Measurements from ENCODE around the gene RBKS.

Gene RBKS

GRCh38 chr2:27914041-27914804, 24.0 kb upstream of the RBKS start:
- peaks cover 23% of the 10 kb centered on the region for H3K4me1 Mint-ChIP-seq
- H3K27ac Mint-ChIP-seq, result peak overlapping the region in 1 of 2 donors; percentile 8
- H3K9me3 Mint-ChIP-seq, result no peaks in the 10 kb centered on the region

GRCh38 chr2:27912512-27912911, 22.3 kb upstream of the RBKS start:
- Mint-ChIP-seq H3K4me1 (peaks cover 22% of the 10 kb centered on the region), H3K27me3 (no peaks in the 10 kb centered on the region), H3K27ac (no peak overlapping the region), H3K4me3 (no peak overlapping the region), H3K9me3 (no peaks in the 10 kb centered on the region)
- DNase-seq (no peak), ATAC-seq (no peak)

More at GRCh38 chr2:27914041-27914804, 24.0 kb upstream of the RBKS start:
- Mint-ChIP-seq H3K4me3 (peak overlapping the region in 1 of 2 donors; percentile 27), H3K27me3 (no peaks in the 10 kb centered on the region)
- ATAC-seq, result peak; percentile 82
- no peak for DNase-seq

GRCh38 chr2:27911458-27912210, 21.4 kb upstream of the RBKS start:
- no peak overlapping the region for H3K4me3 Mint-ChIP-seq
- no peak overlapping the region for H3K27ac Mint-ChIP-seq
- H3K27me3 Mint-ChIP-seq, result no peaks in the 10 kb centered on the region
- peaks cover 31% of the 10 kb centered on the region for H3K4me1 Mint-ChIP-seq
- DNase-seq (no peak), ATAC-seq (no peak)
- H3K9me3 Mint-ChIP-seq, result no peaks in the 10 kb centered on the region

GRCh38 chr2:27909901-27910300, 19.7 kb upstream of the RBKS start:
- no peaks in the 10 kb centered on the region for H3K9me3 Mint-ChIP-seq

GRCh38 chr2:27907547-27907946, 17.4 kb upstream of the RBKS start:
- Mint-ChIP-seq H3K27ac (no peak overlapping the region), H3K4me1 (peaks cover 63% of the 10 kb centered on the region), H3K9me3 (peaks cover 0 to 7% of the 10 kb centered on the region in 2 donors), H3K27me3 (no peaks in the 10 kb centered on the region), H3K4me3 (peak overlapping the region in 1 of 2 donors; percentile 3)
- peak; percentile 84 for ATAC-seq
- DNase-seq, result no peak

More at GRCh38 chr2:27909901-27910300, 19.7 kb upstream of the RBKS start:
- no peaks in the 10 kb centered on the region for H3K27me3 Mint-ChIP-seq
- H3K4me1 Mint-ChIP-seq, result peaks cover 47% of the 10 kb centered on the region
- no peak overlapping the region for H3K27ac Mint-ChIP-seq
- ATAC-seq, result no peak
- DNase-seq, result no peak
- no peak overlapping the region for H3K4me3 Mint-ChIP-seq

GRCh38 chr2:27906074-27906473, 15.9 kb upstream of the RBKS start:
- DNase-seq (no peak), ATAC-seq (no peak)
- Mint-ChIP-seq H3K27ac (no peak overlapping the region), H3K4me1 (peaks cover 73% of the 10 kb centered on the region), H3K4me3 (no peak overlapping the region), H3K9me3 (peaks cover 0 to 7% of the 10 kb centered on the region in 2 donors), H3K27me3 (no peaks in the 10 kb centered on the region)

GRCh38 chr2:27904405-27904665, 14.1 kb upstream of the RBKS start:
- Mint-ChIP-seq H3K4me1 (peaks cover 82% of the 10 kb centered on the region), H3K9me3 (peaks cover 0 to 7% of the 10 kb centered on the region in 2 donors), H3K27ac (no peak overlapping the region), H3K27me3 (no peaks in the 10 kb centered on the region), H3K4me3 (no peak overlapping the region)
- ATAC-seq, result no peak
- no peak for DNase-seq

- Mint-ChIP-seq H3K27me3 (no peaks in the 10 kb centered on the region), H3K27ac (peak overlapping the region in 1 of 2 donors; percentile 85), H3K9me3 (peaks cover 0 to 7% of the 10 kb centered on the region in 2 donors), H3K4me1 (peaks cover 83% of the 10 kb centered on the region), H3K4me3 (no peak overlapping the region)
- peak; percentile 61 for ATAC-seq
- no peak for DNase-seq
Observed at GRCh38 chr2:27903649-27904404, 13.6 kb upstream of the RBKS start.

- peak overlapping the region in 1 of 2 donors; percentile 30 for H3K4me3 Mint-ChIP-seq
- DNase-seq, result no peak
- H3K27me3 Mint-ChIP-seq, result no peaks in the 10 kb centered on the region
- H3K9me3 Mint-ChIP-seq, result peaks cover 0 to 7% of the 10 kb centered on the region in 2 donors
- H3K4me1 Mint-ChIP-seq, result peaks cover 85% of the 10 kb centered on the region
- H3K27ac Mint-ChIP-seq, result peak overlapping the region in 1 of 2 donors; percentile 77
- no peak for ATAC-seq
Observed at GRCh38 chr2:27903018-27903417, 12.8 kb upstream of the RBKS start.

- ATAC-seq, result peak; percentile 91
- H3K27ac Mint-ChIP-seq, result peak overlapping the region; percentile 75 to 83
- peaks cover 0 to 7% of the 10 kb centered on the region in 2 donors for H3K9me3 Mint-ChIP-seq
- DNase-seq, result no peak
- H3K4me3 Mint-ChIP-seq, result peak overlapping the region; percentile 56 to 60
- H3K4me1 Mint-ChIP-seq, result peaks cover 86% of the 10 kb centered on the region
- H3K27me3 Mint-ChIP-seq, result no peaks in the 10 kb centered on the region
Observed at GRCh38 chr2:27902098-27902497, 11.9 kb upstream of the RBKS start.

- peak overlapping the region in 1 of 2 donors; percentile 75 for H3K27ac Mint-ChIP-seq
- peak overlapping the region; percentile 20 to 60 for H3K4me3 Mint-ChIP-seq
- DNase-seq, result no peak
- no peaks in the 10 kb centered on the region for H3K27me3 Mint-ChIP-seq
- H3K9me3 Mint-ChIP-seq, result peaks cover 0 to 7% of the 10 kb centered on the region in 2 donors
- H3K4me1 Mint-ChIP-seq, result peaks cover 86% of the 10 kb centered on the region
- peak; percentile 65 for ATAC-seq
Observed at GRCh38 chr2:27901234-27901633, 11.0 kb upstream of the RBKS start.

- no peaks in the 10 kb centered on the region for H3K27me3 Mint-ChIP-seq
- H3K9me3 Mint-ChIP-seq, result no peaks in the 10 kb centered on the region
- peaks cover 91% of the 10 kb centered on the region for H3K4me1 Mint-ChIP-seq
- peak overlapping the region in 1 of 2 donors; percentile 44 for H3K4me3 Mint-ChIP-seq
- no peak for DNase-seq
- H3K27ac Mint-ChIP-seq, result no peak overlapping the region
- no peak for ATAC-seq
Observed at GRCh38 chr2:27897717-27898116, 7.5 kb upstream of the RBKS start.

GRCh38 chr2:27893006-27893405, 2.8 kb upstream of the RBKS start:
- peak overlapping the region; percentile 1 to 96 for H3K4me3 Mint-ChIP-seq
- DNase-seq (no peak), ATAC-seq (no peak)
- no peak overlapping the region for H3K27ac Mint-ChIP-seq
- H3K9me3 Mint-ChIP-seq, result no peaks in the 10 kb centered on the region
- peaks cover 91% of the 10 kb centered on the region for H3K4me1 Mint-ChIP-seq
- no peaks in the 10 kb centered on the region for H3K27me3 Mint-ChIP-seq

GRCh38 chr2:27891673-27892105, 1.5 kb upstream of the RBKS start:
- no peaks in the 10 kb centered on the region for H3K27me3 Mint-ChIP-seq
- no peak for DNase-seq
- no peak for ATAC-seq
- H3K4me1 Mint-ChIP-seq, result peaks cover 78% of the 10 kb centered on the region
- peak overlapping the region; percentile 89 to 96 for H3K4me3 Mint-ChIP-seq
- no peaks in the 10 kb centered on the region for H3K9me3 Mint-ChIP-seq
- H3K27ac Mint-ChIP-seq, result peak overlapping the region; percentile 99

- DNase-seq, result peak; percentile 76 to 87
- Mint-ChIP-seq H3K4me1 (peaks cover 73% of the 10 kb centered on the region), H3K27ac (peak overlapping the region; percentile 99), H3K4me3 (peak overlapping the region; percentile 89 to 96), H3K27me3 (no peaks in the 10 kb centered on the region), H3K9me3 (no peaks in the 10 kb centered on the region)
- peak; percentile 59 for ATAC-seq
Observed at GRCh38 chr2:27890924-27891672, 911 bp upstream of the RBKS start.

Measured in stimulated activated naive CD8-positive, alpha-beta T cell treated with anti-CD3 and anti-CD28 coated beads, Interleukin-15, amount 100 ng/mL, for 72 hours (primary cell).